Chondrocyte (in vitro differentiated cells): ENCODE data around the gene HOXB5. TPM values are rescaled to one million over a fixed set of nuclear protein-coding genes. Genes with fewer than 3 reads are reported as not detected.

Experiments used
- DNase-seq: peaks from one replicate; pipeline ENCODE4 v3.0.0; 2021; ENCODE audit warnings: mixed read lengths, low spot score
- H3K27ac Mint-ChIP-seq: one replicate; pipeline ENCODE4 v1.8.0; 2021; ENCODE audit warnings: mild to moderate bottlenecking, moderate library complexity, mixed read lengths; ENCODE audit not compliant: unreplicated experiment
- H3K27me3 Mint-ChIP-seq: 2 replicates; pipeline ENCODE4 v1.8.0; 2021; ENCODE audit warnings: low read depth, mixed read lengths
- H3K36me3 Mint-ChIP-seq: 2 replicates; pipeline ENCODE4 v1.8.0; 2021; ENCODE audit warnings: low read depth, mixed read lengths
- H3K4me1 Mint-ChIP-seq: 2 replicates; pipeline ENCODE4 v1.8.0; 2021; ENCODE audit warnings: low read depth, mild to moderate bottlenecking, mixed read lengths
- H3K4me3 Mint-ChIP-seq: one replicate; pipeline ENCODE4 v1.8.0; 2021; ENCODE audit warnings: mild to moderate bottlenecking, moderate library complexity, mixed read lengths; ENCODE audit not compliant: unreplicated experiment
- H3K9me3 Mint-ChIP-seq: 2 replicates; pipeline ENCODE4 v1.8.0; 2021; ENCODE audit warnings: low read depth, mixed read lengths
- CTCF ChIP-seq: fragments of 200-600 bp; sonication (generic); IDR thresholded peaks from 2 replicates; pipeline ENCODE4 v1.5.0; 2021; ENCODE audit warnings: antibody characterized with exemption, mild to moderate bottlenecking, moderate library complexity
- total RNA-seq: library from RNA; stranded (reverse); gene quantifications from 3 replicates; pipeline ENCODE4 v1.2.1, GENCODE V29; 2021

HOXB5 gene
- total RNA-seq, 1 donor from 2014 or later: not detected

- Mint-ChIP-seq H3K4me3 (no peak overlapping the region), H3K27ac (no peak overlapping the region), H3K36me3 (peaks cover 4% of the 10 kb centered on the region), H3K4me1 (peaks cover 8% of the 10 kb centered on the region), H3K27me3 (peaks cover 74% of the 10 kb centered on the region), H3K9me3 (no peaks in the 10 kb centered on the region)
- no peak for DNase-seq
- TF ChIP-seq CTCF: no peak
Observed at GRCh38 chr17:48546137-48546923, 47.2 kb downstream of the HOXB5 start.

- Mint-ChIP-seq H3K9me3 (no peaks in the 10 kb centered on the region), H3K4me1 (peaks cover 8% of the 10 kb centered on the region), H3K27me3 (peaks cover 76% of the 10 kb centered on the region), H3K27ac (no peak overlapping the region), H3K4me3 (no peak overlapping the region), H3K36me3 (peaks cover 4% of the 10 kb centered on the region)
- DNase-seq: no peak
- TF ChIP-seq CTCF: no peak
Observed at GRCh38 chr17:48545539-48545938, 48.0 kb downstream of the HOXB5 start.

DNA sequence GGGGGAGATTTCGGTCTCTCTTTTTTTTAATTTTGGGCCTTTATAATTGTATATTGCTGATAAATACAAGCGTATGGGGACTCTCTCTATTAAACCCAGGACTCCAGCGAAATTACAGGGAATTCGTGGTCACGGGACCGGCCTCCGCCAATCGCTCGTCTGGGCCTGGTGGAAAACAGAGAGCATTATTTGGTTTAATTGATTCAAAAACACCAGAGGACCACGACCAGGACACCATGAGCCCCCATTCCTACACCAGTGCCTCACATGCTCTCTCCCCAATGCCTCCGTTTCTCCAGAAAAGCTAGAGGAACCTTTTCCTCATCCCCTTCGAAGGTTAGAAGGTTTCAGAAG, 48.6 kb downstream of the HOXB5 start, which contains the start of gene HOXB2:
HOXB2 (minus strand) TSS at position 88 of the 354 bp plus-strand sequence. CDS start 198 bp downstream, outside the sequence.
- Mint-ChIP-seq H3K27ac (peak within 1 kb of the TSS; percentile 68), H3K4me1 (peaks cover 8% of the 10 kb centered on the region), H3K9me3 (no peaks in the 10 kb centered on the region), H3K4me3 (peak within 1 kb of the TSS; percentile 70), H3K36me3 (peaks cover 4% of the 10 kb centered on the region), H3K27me3 (peaks cover 78% of the 10 kb centered on the region)
- no peak for DNase-seq
- TF ChIP-seq CTCF: no peak

GRCh38 chr17:48544349-48545021, 49.1 kb downstream of the HOXB5 start:
- peak overlapping the region; percentile 68 for H3K27ac Mint-ChIP-seq
- no peaks in the 10 kb centered on the region for H3K9me3 Mint-ChIP-seq
- peak overlapping the region; percentile 70 for H3K4me3 Mint-ChIP-seq
- H3K36me3 Mint-ChIP-seq: peaks cover 4% of the 10 kb centered on the region
- TF ChIP-seq CTCF: no peak
- peaks cover 78% of the 10 kb centered on the region for H3K27me3 Mint-ChIP-seq
- peaks cover 8% of the 10 kb centered on the region for H3K4me1 Mint-ChIP-seq
- DNase-seq: no peak

GRCh38 chr17:48543854-48544348, 49.7 kb downstream of the HOXB5 start:
- no peaks in the 10 kb centered on the region for H3K9me3 Mint-ChIP-seq
- H3K4me1 Mint-ChIP-seq: peaks cover 8% of the 10 kb centered on the region
- H3K36me3 Mint-ChIP-seq: peaks cover 4% of the 10 kb centered on the region
- TF ChIP-seq CTCF: no peak
- peak overlapping the region; percentile 68 for H3K27ac Mint-ChIP-seq
- peaks cover 80% of the 10 kb centered on the region for H3K27me3 Mint-ChIP-seq
- no peak for DNase-seq
- H3K4me3 Mint-ChIP-seq: peak overlapping the region; percentile 70
